K562 (cell line): Measurements from ENCODE around the gene C1orf122. TPM values are rescaled to one million over a fixed set of nuclear protein-coding genes. Genes with fewer than 3 reads are reported as not detected.

Source experiments
- ATF3 ChIP-seq, 2 experiments: fragments of 450-650 bp in 1 of 2; sonication (generic) in 1 of 2; formaldehyde crosslinking in 1 of 2; IDR thresholded peaks in 1 of 2; conservative IDR thresholded peaks in 1 of 2; 2 replicates each; pipeline versions ENCODE4 v1.6.1 to v1.8.1; 2016 to 2023; ENCODE audit warnings: mild to moderate bottlenecking in 2 of 2, moderate library complexity in 2 of 2, inconsistent platforms in 1 of 2, missing genetic modification reagents in 1 of 2
- CREB1 ChIP-seq, 2 experiments: sonication (generic) in 1 of 2; formaldehyde crosslinking in 1 of 2; IDR thresholded peaks; 2 replicates each; pipeline versions ENCODE4 v1.6.1 to v1.8.0; 2012 to 2022; ENCODE audit warnings: inconsistent platforms in 1 of 2, mild to moderate bottlenecking in 1 of 2, missing genetic modification reagents in 1 of 2, moderate library complexity in 1 of 2
- CREM ChIP-seq: IDR thresholded peaks from 2 replicates; pipeline ENCODE4 v1.6.1; 2014; ENCODE audit warnings: antibody characterized with exemption, low read depth
- CTCFL ChIP-seq: IDR thresholded peaks from 2 replicates; pipeline ENCODE4 v1.6.1; 2011; ENCODE audit warnings: borderline replicate concordance, low read depth, mild to moderate bottlenecking, moderate library complexity, low read length; ENCODE audit not compliant: insufficient read depth, poor library complexity, severe bottlenecking
- E2F6 ChIP-seq, 2 experiments: IDR thresholded peaks; 2 replicates each; pipeline ENCODE4 v1.6.1; 2011; ENCODE audit warnings: borderline replicate concordance in 1 of 2, control low read depth in 1 of 2, low read depth in 1 of 2, low read length in 1 of 2, mild to moderate bottlenecking in 1 of 2, mixed read lengths in 1 of 2, moderate library complexity in 1 of 2; ENCODE audit not compliant: insufficient read depth in 1 of 2, insufficient read length in 1 of 2, poor library complexity in 1 of 2, severe bottlenecking in 1 of 2; ENCODE audit errors: extremely low read depth in 1 of 2
- GABPA ChIP-seq: fragments of 200-800 bp; sonication (Bioruptor generic); conservative IDR thresholded peaks from 2 replicates; pipeline ENCODE4 v1.6.1; 2016; ENCODE audit warnings: low read depth, missing genetic modification characterization, missing compliant biosample characterization
- KLF16 ChIP-seq: IDR thresholded peaks from 2 replicates; pipeline ENCODE4 v1.6.1; 2016; ENCODE audit warnings: antibody characterized with exemption
- LCOR ChIP-seq: sonication (generic); formaldehyde crosslinking; IDR thresholded peaks from 2 replicates; pipeline ENCODE4 v1.8.0; 2022; ENCODE audit warnings: mild to moderate bottlenecking, missing genetic modification reagents
- MAFG ChIP-seq: fragments of 450-650 bp; conservative IDR thresholded peaks from 2 replicates; pipeline ENCODE4 v1.6.1; 2016; ENCODE audit warnings: missing genetic modification characterization, missing compliant biosample characterization
- MEIS2 ChIP-seq: fragments of 450-650 bp; IDR thresholded peaks from 2 replicates; pipeline ENCODE4 v1.6.1; 2014; ENCODE audit warnings: mild to moderate bottlenecking; ENCODE audit not compliant: partially characterized antibody
- PHF21A ChIP-seq: fragments of 450-650 bp; IDR thresholded peaks from 2 replicates; pipeline ENCODE4 v1.6.1; 2017; ENCODE audit warnings: low read depth, borderline replicate concordance
- RCOR1 ChIP-seq, 2 experiments: IDR thresholded peaks; 2 replicates each; pipeline ENCODE4 v1.6.1; 2012; ENCODE audit warnings: low read depth in 2 of 2, low read length in 2 of 2, borderline replicate concordance in 1 of 2, improper control_type of control experiment in 1 of 2
- SMC3 ChIP-seq: conservative IDR thresholded peaks from 2 replicates; pipeline ENCODE4 v1.6.1; 2011; ENCODE audit warnings: low read depth, low read length, improper control_type of control experiment; ENCODE audit not compliant: insufficient read depth
- SNRNP70 ChIP-seq: fragments of 200-400 bp; formaldehyde crosslinking; optimal IDR thresholded peaks from 2 replicates; pipeline ENCODE3; 2017; ENCODE audit warnings: low read depth, low read length
- YY1 ChIP-seq, 3 experiments: IDR thresholded peaks; 2 replicates each; pipeline ENCODE4 v1.6.1; 2011; ENCODE audit warnings: low read length in 2 of 3, mild to moderate bottlenecking in 2 of 3, moderate library complexity in 2 of 3, borderline replicate concordance in 1 of 3, control low read depth in 1 of 3, low read depth in 1 of 3; ENCODE audit not compliant: insufficient read depth in 3 of 3, insufficient replicate concordance in 2 of 3, control insufficient read depth in 1 of 3, insufficient read length in 1 of 3; ENCODE audit errors: extremely low read depth in 1 of 3
- ZBED1 ChIP-seq: IDR thresholded peaks from 2 replicates; pipeline ENCODE4 v1.6.1; 2014
- ZBTB43 ChIP-seq: sonication (generic); formaldehyde crosslinking; IDR thresholded peaks from 2 replicates; pipeline ENCODE4 v1.8.0; 2023; ENCODE audit warnings: mild to moderate bottlenecking, missing genetic modification reagents
- ZFP36 ChIP-seq: fragments of 150-350 bp; IDR thresholded peaks from 2 replicates; pipeline ENCODE4 v1.6.1; 2018; ENCODE audit warnings: low read length, low read depth; ENCODE audit not compliant: partially characterized antibody
- ZKSCAN1 ChIP-seq: fragments of 150-350 bp; IDR thresholded peaks from 2 replicates; pipeline ENCODE4 v1.6.1; 2016; ENCODE audit warnings: low read depth, low read length
- ZNF347 ChIP-seq: fragments of 450-650 bp; formaldehyde crosslinking; IDR thresholded peaks from 2 replicates; pipeline ENCODE4 v1.4.0; 2020; ENCODE audit warnings: low read depth, mild to moderate bottlenecking, moderate library complexity
- polyA plus RNA-seq, 8 experiments: library from polyadenylated mRNA; depleted of rRNA in 4 of 8; stranded (reverse) in 5 of 8; unstranded in 3 of 8; fragments of >200 nt; fragmentation: Nextera tagmentation in 2 of 8; fragmentation: Illumina TruSeq in 1 of 8; extraction: Ambion mirVana in 2 of 8; extraction: Trizol in 1 of 8; gene quantifications; 2 replicates each; pipeline versions ENCODE4 v1.2.1 to v1.2.3, GENCODE V29; 2011 to 2014; ENCODE audit warnings: inconsistent platforms in 1 of 8, missing spikeins in 1 of 8
- total RNA-seq, 7 experiments: library from RNA; depleted of rRNA in 6 of 7; stranded (reverse); fragments of >200 nt in 6 of 7; fragmentation: Illumina TruSeq in 2 of 7; extraction: Trizol in 2 of 7; gene quantifications; 2 replicates each; pipeline versions ENCODE4 v1.2.1 to v1.2.3, GENCODE V29; 2011 to 2021; ENCODE audit warnings: low replicate concordance in 1 of 7

The C1orf122 gene
- total and polyA plus RNA-seq, 9 of the 15 experiments (the other 6 are each of a cell fraction or from before 2014, with no cell fraction given), result 3.6 to 70.9 (median 17.3) TPM

GRCh38 chr1:37811027-37811655, 3.6 kb downstream of the C1orf122 start (continued):
- TF ChIP-seq CTCFL (peak; percentile 80), ZKSCAN1 (0 out of 2 replicates have a peak, but pooled peaks have one; percentile 33), ZBTB43 (no peak), ZFP36 (peak; percentile 11), CREM (peak; percentile 34; the same call in 1 of the 2 replicates), MEIS2 (no peak), PHF21A (0 out of 2 replicates have a peak, but pooled peaks have one; percentile 16), KLF16 (peak; percentile 68), CREB1 (IDR thresholded peaks at IDR 0.05) (no peak), CREB1 (CRISPR knock-in tag; IDR thresholded peaks at IDR 0.05) (peak; percentile 42; the same call in 1 of the 2 replicates), ZBED1 (no peak), E2F6 (IDR thresholded peaks at IDR 0.05; ENCODE audit: borderline replicate concordance in 1 of 2, extremely low read depth in 1 of 2, insufficient read depth in 1 of 2, insufficient read length in 1 of 2, low read depth in 1 of 2, low read length in 1 of 2, poor library complexity in 1 of 2, severe bottlenecking in 1 of 2) (peak in 1 of 2 experiments; percentile 18), ATF3 (IDR thresholded peaks at IDR 0.05) (no peak), ATF3 (CRISPR knock-in tag; conservative IDR thresholded peaks at IDR 0.05) (peak; percentile 51; the same call in 1 of the 2 replicates), SMC3 (peak; percentile 43; the same call in 1 of the 2 replicates), LCOR (0 out of 2 replicates have a peak, but pooled peaks have one; percentile 43), SNRNP70 (no peak), ZNF347 (CRISPR knock-in tag) (no peak), GABPA (peak; percentile 32; the same call in 1 of the 2 replicates), YY1 (IDR thresholded peaks at IDR 0.05; ENCODE audit: borderline replicate concordance in 1 of 3, control insufficient read depth in 1 of 3, extremely low read depth in 1 of 3, insufficient read depth in 3 of 3, insufficient read length in 1 of 3, insufficient replicate concordance in 2 of 3, low read depth in 1 of 3, low read length in 2 of 3) (peak in 2 of 3 experiments; percentile 39 to 51), MAFG (tag) (peak; percentile 88), RCOR1 (IDR thresholded peaks at IDR 0.05; ENCODE audit: borderline replicate concordance in 1 of 2, low read depth in 2 of 2, low read length in 2 of 2) (peak; percentile 48 to 80; a peak in 1 of 4 replicates)
